ENCODE measurements around the gene IL13RA2.

Gene IL13RA2

GRCh38 chrX:115017455-115017854 lies at the start of gene IL13RA2:
IL13RA2 (minus strand) TSS chrX:115017616; CDS start chrX:115017269, 347 bp downstream.
- DNase-seq: no peak

GRCh38 chrX:115065304-115065703 lies 47.9 kb upstream of the IL13RA2 start:
- no peak for DNase-seq

- no peak for DNase-seq
Observed at GRCh38 chrX:115060013-115060412, 42.6 kb upstream of the IL13RA2 start.

- DNase-seq: no peak
Observed at GRCh38 chrX:115058276-115058675, 40.9 kb upstream of the IL13RA2 start.

GRCh38 chrX:115054876-115055275 lies 37.5 kb upstream of the IL13RA2 start:
- no peak for DNase-seq

GRCh38 chrX:115053223-115053622 lies 35.8 kb upstream of the IL13RA2 start:
- no peak for DNase-seq

GRCh38 chrX:115047715-115048114 lies 30.3 kb upstream of the IL13RA2 start:
- DNase-seq: no peak

- no peak for DNase-seq
Observed at GRCh38 chrX:115047181-115047580, 29.8 kb upstream of the IL13RA2 start.

- DNase-seq: no peak
Observed at GRCh38 chrX:115040417-115040816, 23.0 kb upstream of the IL13RA2 start.

GRCh38 chrX:115038406-115038805 lies 21.0 kb upstream of the IL13RA2 start:
- DNase-seq: no peak

GRCh38 chrX:115036029-115036428 lies 18.6 kb upstream of the IL13RA2 start:
- no peak for DNase-seq

GRCh38 chrX:115031989-115032388 lies 14.6 kb upstream of the IL13RA2 start:
- no peak for DNase-seq

- no peak for DNase-seq
Observed at GRCh38 chrX:115030625-115031024, 13.2 kb upstream of the IL13RA2 start.

GRCh38 chrX:115029869-115030570 lies 12.6 kb upstream of the IL13RA2 start:
- no peak for DNase-seq

- no peak for DNase-seq
Observed at GRCh38 chrX:115029440-115029839, 12.0 kb upstream of the IL13RA2 start.

- no peak for DNase-seq
Observed at GRCh38 chrX:115023811-115024210, 6.4 kb upstream of the IL13RA2 start.

GRCh38 chrX:115023139-115023538 lies 5.7 kb upstream of the IL13RA2 start:
- DNase-seq: no peak

GRCh38 chrX:115021121-115021520 lies 3.7 kb upstream of the IL13RA2 start:
- no peak for DNase-seq

- no peak for DNase-seq
Observed at GRCh38 chrX:115018944-115019343, 1.5 kb upstream of the IL13RA2 start.

GRCh38 chrX:115018040-115018647 lies 728 bp upstream of the IL13RA2 start:
- DNase-seq: peak in 1 of 2 donors; percentile 12

- DNase-seq: no peak
Observed at GRCh38 chrX:115013705-115014104, 3.7 kb downstream of the IL13RA2 start.

- DNase-seq: no peak
Observed at GRCh38 chrX:115011428-115011827, 6.0 kb downstream of the IL13RA2 start.

GRCh38 chrX:114999906-115000305 lies 17.5 kb downstream of the IL13RA2 start:
- no peak for DNase-seq

GRCh38 chrX:114997779-114998178 lies 19.6 kb downstream of the IL13RA2 start:
- no peak for DNase-seq

All from inflammatory macrophage treated with lipopolysaccharide for 1 hour (primary cell).